ENCODE measurements around the gene IL12A. TPM values are rescaled to one million over a fixed set of nuclear protein-coding genes. Genes with fewer than 3 reads are reported as not detected.

IL12A gene
- total RNA-seq, 6 experiments from 2014 or later: 1.8 to 3.0 (median 2.1) TPM

- H3K27me3 Mint-ChIP-seq (ENCODE audit: insufficient read depth): peaks cover 3% of the 10 kb centered on the region
- no peak overlapping the region for H3K27ac Mint-ChIP-seq
- H3K9me3 Mint-ChIP-seq: no peaks in the 10 kb centered on the region
- no peak for TF ChIP-seq CTCF (IDR thresholded peaks at IDR 0.05)
- DNase-seq: no peak
- peaks cover 28% of the 10 kb centered on the region for H3K4me1 Mint-ChIP-seq (ENCODE audit: low read depth)
- H3K36me3 Mint-ChIP-seq (ENCODE audit: low read depth): no peaks in the 10 kb centered on the region
- no peak overlapping the region for H3K4me3 Mint-ChIP-seq
Measured at GRCh38 chr3:160020057-160020711, 31.5 kb downstream of the IL12A start.

- Mint-ChIP-seq H3K36me3 (ENCODE audit: low read depth) (no peaks in the 10 kb centered on the region), H3K4me3 (no peak overlapping the region), H3K9me3 (no peaks in the 10 kb centered on the region), H3K4me1 (ENCODE audit: low read depth) (peaks cover 31% of the 10 kb centered on the region), H3K27me3 (ENCODE audit: insufficient read depth) (peaks cover 3% of the 10 kb centered on the region; the same call in 1 of the 2 replicates), H3K27ac (no peak overlapping the region)
- no peak for DNase-seq
- no peak for TF ChIP-seq CTCF (IDR thresholded peaks at IDR 0.05)
Measured at GRCh38 chr3:160022068-160022467, 33.4 kb downstream of the IL12A start.

- H3K4me1 Mint-ChIP-seq (ENCODE audit: low read depth): peaks cover 44% of the 10 kb centered on the region
Measured at GRCh38 chr3:160023476-160023875, 34.8 kb downstream of the IL12A start.

DNA sequence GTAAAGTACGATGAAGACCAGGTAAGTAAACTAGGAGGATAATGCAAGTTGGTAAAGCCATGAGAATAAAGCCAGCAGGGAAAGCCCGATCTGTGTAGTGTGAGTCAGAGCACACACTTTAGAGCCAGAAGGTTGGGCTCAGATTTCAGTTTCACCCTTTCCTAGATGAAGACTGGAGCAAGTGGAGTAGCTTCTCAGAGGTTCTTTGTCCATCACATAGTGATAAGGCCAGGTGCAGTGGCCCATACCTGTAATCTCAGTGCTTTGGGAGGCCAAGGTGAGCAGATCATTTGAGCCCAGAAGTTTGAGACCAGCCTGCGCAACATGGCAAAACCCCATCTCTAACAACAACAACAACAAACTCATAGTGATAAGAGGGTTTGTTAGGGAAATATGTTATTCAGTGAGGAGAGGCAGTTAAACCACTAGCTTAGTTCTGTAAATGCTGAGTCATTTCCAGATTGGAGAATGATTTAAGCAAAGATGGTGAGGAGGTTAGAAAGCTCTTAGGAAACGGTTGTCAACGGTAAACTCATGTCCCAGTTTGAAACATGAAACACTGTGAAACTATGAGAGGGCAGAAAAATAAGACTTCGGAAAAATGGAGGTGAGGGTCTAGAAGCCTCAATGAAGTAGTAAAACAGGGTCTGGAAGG, 39.0 kb downstream of the IL12A start:
- no peaks in the 10 kb centered on the region for H3K36me3 Mint-ChIP-seq (ENCODE audit: low read depth)
- no peaks in the 10 kb centered on the region for H3K9me3 Mint-ChIP-seq
- peak overlapping the region; percentile 99 for H3K27ac Mint-ChIP-seq
- no peak for TF ChIP-seq CTCF (IDR thresholded peaks at IDR 0.05)
- H3K4me1 Mint-ChIP-seq (ENCODE audit: low read depth): peaks cover 48% of the 10 kb centered on the region
- peak; percentile 78 for DNase-seq
- peak overlapping the region; percentile 75 for H3K4me3 Mint-ChIP-seq
- H3K27me3 Mint-ChIP-seq (ENCODE audit: insufficient read depth): no peaks in the 10 kb centered on the region

More at GRCh38 chr3:160023476-160023875, 34.8 kb downstream of the IL12A start:
- peak; percentile 57 for DNase-seq
- TF ChIP-seq CTCF (IDR thresholded peaks at IDR 0.05): no peak
- H3K9me3 Mint-ChIP-seq: no peaks in the 10 kb centered on the region
- peak overlapping the region; percentile 65 for H3K27ac Mint-ChIP-seq
- no peaks in the 10 kb centered on the region; the same call in 1 of the 2 replicates for H3K27me3 Mint-ChIP-seq (ENCODE audit: insufficient read depth)
- no peaks in the 10 kb centered on the region for H3K36me3 Mint-ChIP-seq (ENCODE audit: low read depth)
- H3K4me3 Mint-ChIP-seq: peak overlapping the region; percentile 21; the same call in 1 of the 2 replicates

DNA sequence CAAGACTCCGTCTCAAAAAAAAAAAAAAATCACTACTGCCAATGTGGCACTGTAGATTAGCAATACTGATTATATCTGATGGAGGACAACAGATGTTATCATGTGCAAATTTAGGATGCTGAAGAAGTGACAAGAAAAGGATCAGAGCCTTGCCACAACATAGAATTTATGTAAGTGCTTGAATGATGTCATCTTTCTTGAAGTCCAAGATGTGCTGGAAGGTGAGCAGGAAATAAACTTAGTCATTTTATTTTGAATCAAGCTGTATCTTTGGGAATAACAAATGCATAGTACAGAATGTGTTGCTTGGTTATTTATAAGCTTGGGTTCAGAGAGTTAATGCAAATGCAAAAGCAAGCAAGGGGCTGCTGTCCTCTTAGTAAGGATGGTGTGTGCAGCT, 47.1 kb downstream of the IL12A start:
- no peak for DNase-seq
- peaks cover 11% of the 10 kb centered on the region for H3K27me3 Mint-ChIP-seq (ENCODE audit: insufficient read depth)
- no peak overlapping the region for H3K27ac Mint-ChIP-seq
- no peaks in the 10 kb centered on the region; the same call in 1 of the 2 replicates for H3K4me1 Mint-ChIP-seq (ENCODE audit: low read depth)
- no peaks in the 10 kb centered on the region for H3K36me3 Mint-ChIP-seq (ENCODE audit: low read depth)
- no peaks in the 10 kb centered on the region for H3K9me3 Mint-ChIP-seq
- TF ChIP-seq CTCF (IDR thresholded peaks at IDR 0.05): no peak
- H3K4me3 Mint-ChIP-seq: no peak overlapping the region

Measured in HFFc6 (cell line).